ENCODE data around the gene SMC3. TPM values are rescaled to one million over a fixed set of nuclear protein-coding genes. Genes with fewer than 3 reads are reported as not detected.
A peak's percentile ranks its signal among the peaks of the same experiment; 100 is the strongest.
"Not testable (repeated sequence)": the region's sequence is repeated elsewhere in the genome, so short reads cannot be mapped to it uniquely, and the experiment has no call there.

The SMC3 gene
- total RNA-seq, 2 experiments from 2014 or later: 69.7 to 71.2 TPM

GRCh38 chr10:110524859-110525232 is 42.6 kb upstream of the SMC3 start:
- ChIA-PET POLR2A (no interaction called here), CTCF (interaction anchor here (1.2 kb wide), 1 partner anchor 22 kb away, joined by 3 read pairs; no protein-coding TSS in a partner anchor)
- no peaks in the 10 kb centered on the region for H3K27me3 Mint-ChIP-seq
- H3K27ac Mint-ChIP-seq: no peak overlapping the region
- ATAC-seq (no peak), DNase-seq (no peak)
- peaks cover 63% of the 10 kb centered on the region for H3K4me1 Mint-ChIP-seq (ENCODE audit: low read depth)
- H3K9me3 Mint-ChIP-seq: no peaks in the 10 kb centered on the region
- no peak overlapping the region for H3K4me3 Mint-ChIP-seq
- intact Hi-C loops (cut with micrococcal nuclease): no loop called here
- peaks cover 2% of the 10 kb centered on the region for H3K36me3 Mint-ChIP-seq (ENCODE audit: low read depth)
- TF ChIP-seq CTCF (IDR thresholded peaks at IDR 0.05): no peak

DNA sequence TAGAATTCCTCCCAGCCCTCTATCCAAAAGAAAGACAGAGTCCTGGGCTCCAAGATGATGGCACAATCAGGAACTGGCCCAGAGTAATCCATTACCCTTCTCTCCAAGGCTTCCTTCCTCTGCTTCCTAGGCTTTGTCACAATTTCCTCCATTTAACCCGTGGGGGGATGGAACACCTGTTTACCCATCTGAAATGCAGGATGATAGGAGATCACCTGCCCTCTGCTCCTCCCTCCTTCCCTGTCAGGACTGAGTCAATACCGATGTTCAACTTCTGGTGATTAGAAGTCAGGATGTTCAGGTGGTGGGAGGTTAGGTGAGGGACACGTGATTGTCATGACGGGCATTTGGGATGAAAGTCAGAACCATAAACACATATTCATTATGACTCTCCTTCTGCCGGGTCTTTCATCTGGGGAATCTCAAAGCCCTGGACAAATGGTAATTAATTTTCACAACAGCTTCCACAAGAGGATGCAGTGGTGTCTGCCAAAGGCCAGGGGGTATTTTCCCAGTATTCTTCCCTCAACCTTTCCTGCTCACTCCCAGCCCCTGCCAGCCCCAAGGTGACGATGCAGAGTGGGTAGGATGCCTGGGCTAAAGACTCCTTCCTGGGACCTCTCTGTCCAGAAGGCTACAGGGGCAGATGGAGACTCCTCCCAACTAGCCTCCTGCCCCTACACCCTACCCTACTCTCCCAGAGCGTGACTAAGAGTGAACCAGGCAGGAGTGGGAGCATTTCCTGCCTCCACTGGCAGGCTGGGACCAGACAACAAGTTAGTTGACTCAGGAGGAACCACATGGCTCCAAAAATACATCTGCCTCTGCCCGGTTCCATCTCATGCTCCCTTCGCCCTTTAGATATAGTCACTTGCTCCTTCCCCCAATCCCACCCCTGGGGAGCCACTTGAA is 41.9 kb upstream of the SMC3 start:
- DNase-seq (no peak), ATAC-seq (no peak)
- intact Hi-C loops (cut with micrococcal nuclease): no loop called here
- TF ChIP-seq CTCF (IDR thresholded peaks at IDR 0.05): no peak
- CTCF ChIA-PET: no interaction called here
- Mint-ChIP-seq H3K4me1 (ENCODE audit: low read depth) (peaks cover 68% of the 10 kb centered on the region), H3K27ac (no peak overlapping the region), H3K9me3 (no peaks in the 10 kb centered on the region), H3K4me3 (no peak overlapping the region), H3K27me3 (no peaks in the 10 kb centered on the region), H3K36me3 (ENCODE audit: low read depth) (peaks cover 2% of the 10 kb centered on the region)
- POLR2A ChIA-PET: no interaction called here

GRCh38 chr10:110527731-110528171 is 39.7 kb upstream of the SMC3 start:
- H3K4me1 Mint-ChIP-seq (ENCODE audit: low read depth): peaks cover 68% of the 10 kb centered on the region

DNA sequence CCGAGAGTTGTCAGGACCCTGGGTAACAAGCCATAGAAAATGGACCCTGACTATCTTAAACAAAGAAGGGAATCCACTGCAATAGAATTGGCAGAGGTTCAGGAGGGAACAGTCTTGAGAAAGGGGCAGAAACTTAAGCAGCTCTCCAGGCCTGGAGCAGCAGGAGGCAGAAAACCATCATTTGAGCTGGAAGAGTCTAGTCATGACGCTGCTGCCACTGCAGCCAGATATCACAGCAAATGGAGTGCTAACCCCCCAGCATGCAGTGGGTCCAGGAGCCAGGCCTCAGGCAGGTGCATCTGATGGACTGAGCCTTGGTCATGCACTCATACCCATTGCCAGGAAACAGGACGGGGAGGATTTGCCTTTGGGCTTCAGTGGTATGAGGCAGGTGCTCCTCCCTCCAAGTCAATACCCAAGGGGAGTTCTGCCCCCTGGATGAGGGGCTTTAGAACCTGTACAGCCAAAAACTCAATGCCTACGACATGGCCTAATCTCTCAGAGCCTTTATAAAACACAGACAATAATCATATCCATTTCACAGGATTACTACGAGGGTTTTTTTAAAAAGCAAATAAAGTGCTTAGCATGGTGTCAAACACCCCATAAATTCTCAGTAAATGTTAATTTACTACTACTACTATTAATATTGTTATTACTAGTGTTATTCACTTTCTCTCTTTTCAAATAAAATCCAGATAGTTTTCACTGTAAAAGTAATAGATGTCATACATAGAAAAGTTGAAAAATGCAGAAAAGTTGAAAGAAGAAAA is 39.1 kb upstream of the SMC3 start:
- Mint-ChIP-seq H3K36me3 (ENCODE audit: low read depth) (peaks cover 2% of the 10 kb centered on the region), H3K4me3 (peak overlapping the region; percentile 3), H3K27ac (peak overlapping the region; percentile 53), H3K9me3 (no peaks in the 10 kb centered on the region), H3K4me1 (ENCODE audit: low read depth) (peaks cover 70% of the 10 kb centered on the region), H3K27me3 (no peaks in the 10 kb centered on the region)
- intact Hi-C loops (cut with micrococcal nuclease): loop anchor here (2.0 kb wide), 2 partner anchors 24 to 114 kb away; no protein-coding TSS in a partner anchor
- TF ChIP-seq CTCF (IDR thresholded peaks at IDR 0.05): no peak
- CTCF ChIA-PET: interaction anchor here (0.9 to 2.0 kb wide), 4 partner anchors 16 to 223 kb away, joined by 3 to 6 read pairs (median 4); no protein-coding TSS in a partner anchor
- DNase-seq: no peak
- POLR2A ChIA-PET: interaction anchor here (1.0 to 2.6 kb wide), 6 partner anchors 16 to 113 kb away, joined by 3 to 18 read pairs (median 4); no protein-coding TSS in a partner anchor
- ATAC-seq: peak; percentile 40

More at GRCh38 chr10:110527731-110528171, 39.7 kb upstream of the SMC3 start:
- intact Hi-C loops (cut with micrococcal nuclease): loop anchor here (2.0 kb wide), 2 partner anchors 23 to 113 kb away; no protein-coding TSS in a partner anchor
- no peak for DNase-seq
- peaks cover 2% of the 10 kb centered on the region for H3K36me3 Mint-ChIP-seq (ENCODE audit: low read depth)
- peak overlapping the region; percentile 53 for H3K27ac Mint-ChIP-seq
- no peaks in the 10 kb centered on the region for H3K27me3 Mint-ChIP-seq
- H3K9me3 Mint-ChIP-seq: no peaks in the 10 kb centered on the region
- TF ChIP-seq CTCF (IDR thresholded peaks at IDR 0.05): no peak
- ChIA-PET CTCF (no interaction called here), POLR2A (interaction anchor here (1.0 to 2.6 kb wide), 4 partner anchors 15 to 31 kb away, joined by 3 to 16 read pairs (median 4); no protein-coding TSS in a partner anchor)
- no peak for ATAC-seq
- H3K4me3 Mint-ChIP-seq: peak overlapping the region; percentile 3

DNA sequence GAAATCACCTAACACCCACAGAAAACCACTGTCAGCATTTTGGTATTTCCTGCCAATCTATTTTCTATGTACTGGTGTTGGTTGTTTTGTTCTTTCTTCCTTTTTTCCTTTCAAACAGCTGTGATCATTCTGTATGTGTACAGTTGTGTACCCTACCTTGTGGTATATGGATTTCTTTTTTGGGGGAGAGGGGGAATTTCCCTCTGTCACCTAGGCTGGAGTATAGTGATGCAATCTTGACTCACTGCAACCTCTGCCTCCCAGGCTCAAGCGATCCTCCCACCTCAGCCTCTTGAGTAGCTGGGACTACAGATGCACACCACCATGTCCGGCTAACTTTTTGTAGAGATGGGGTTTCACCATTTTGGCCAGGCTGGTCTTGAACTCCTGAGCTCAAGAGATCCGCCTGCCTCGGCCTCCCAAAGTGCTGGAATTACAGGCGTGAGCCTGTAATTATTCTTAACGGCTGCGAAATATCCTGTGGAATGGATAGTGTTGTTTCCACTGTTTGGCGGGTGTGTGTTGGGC is 38.4 kb upstream of the SMC3 start:
- peak; percentile 73 for DNase-seq
- intact Hi-C loops (cut with micrococcal nuclease): loop anchor here (1.0 to 2.0 kb wide), 3 partner anchors 24 to 114 kb away; no protein-coding TSS in a partner anchor
- ATAC-seq: peak; percentile 84
- peak overlapping the region; percentile 0 for H3K4me3 Mint-ChIP-seq
- POLR2A ChIA-PET: interaction anchor here (1.1 to 2.6 kb wide), 5 partner anchors 12 to 114 kb away, joined by 3 to 18 read pairs (median 4); partner anchors contain the start of gene SMC3
- H3K4me1 Mint-ChIP-seq (ENCODE audit: low read depth): peaks cover 64% of the 10 kb centered on the region
- H3K9me3 Mint-ChIP-seq; H3K36me3 Mint-ChIP-seq (ENCODE audit: low read depth); H3K27me3 Mint-ChIP-seq: not testable (repeated sequence)
- CTCF ChIA-PET: interaction anchor here (0.9 to 2.0 kb wide), 6 partner anchors 17 to 224 kb away, joined by 3 to 6 read pairs (median 4); no protein-coding TSS in a partner anchor
- H3K27ac Mint-ChIP-seq: peak overlapping the region; percentile 53
